ENCODE results near the gene ETV3.

GRCh38 chr1:157186281-157186992 is 48.2 kb upstream of the ETV3 start:
- no peak for TF ChIP-seq CTCF (IDR thresholded peaks at IDR 0.05)
- TF ChIP-seq POLR2A (IDR thresholded peaks at IDR 0.05): no peak
- TF ChIP-seq POLR2AphosphoS5 (IDR thresholded peaks at IDR 0.05): no peak

All from prostate gland (tissue), 2 donors.